Anterior cingulate cortex (tissue), 58 donors: ENCODE measurements around the gene PDCL3.
A peak's percentile ranks its signal among the peaks of the same experiment; 100 is the strongest.

ENCODE experiments used
- DNase-seq, 58 donors: peaks; one replicate each; lab custom pipeline; 2025; lab: John Stamatoyannopoulos, UW

Gene PDCL3

GRCh38 chr2:100606726-100607343, 44.0 kb downstream of the PDCL3 start:
- peak in 26 of 58 donors; percentile 13 to 64 (median 34) for DNase-seq

GRCh38 chr2:100610381-100610831, 47.6 kb downstream of the PDCL3 start:
- peak in 55 of 58 donors; percentile 26 to 87 (median 64) for DNase-seq

- no peak for DNase-seq
Measured at GRCh38 chr2:100611079-100612029, 48.6 kb downstream of the PDCL3 start.

GRCh38 chr2:100612388-100613000, 49.7 kb downstream of the PDCL3 start:
- no peak for DNase-seq

GRCh38 chr2:100613719-100614118, 50.9 kb downstream of the PDCL3 start:
- no peak for DNase-seq

- DNase-seq = no peak
Measured at GRCh38 chr2:100614455-100615000, 51.7 kb downstream of the PDCL3 start.

- peak in 2 of 58 donors; percentile 20 to 30 for DNase-seq
Measured at GRCh38 chr2:100615471-100615870, 52.7 kb downstream of the PDCL3 start.

- no peak for DNase-seq
Measured at GRCh38 chr2:100615886-100616285, 53.1 kb downstream of the PDCL3 start.

- no peak for DNase-seq
Measured at GRCh38 chr2:100616841-100617390, 54.1 kb downstream of the PDCL3 start.

- no peak for DNase-seq
Measured at GRCh38 chr2:100619951-100620350, 57.2 kb downstream of the PDCL3 start.

GRCh38 chr2:100620481-100620880, 57.7 kb downstream of the PDCL3 start:
- DNase-seq = no peak

- DNase-seq = no peak
Measured at GRCh38 chr2:100621371-100621951, 58.7 kb downstream of the PDCL3 start.

- no peak for DNase-seq
Measured at GRCh38 chr2:100623033-100623715, 60.4 kb downstream of the PDCL3 start.

- no peak for DNase-seq
Measured at GRCh38 chr2:100623930-100624329, 61.1 kb downstream of the PDCL3 start.

- no peak for DNase-seq
Measured at GRCh38 chr2:100624536-100624935, 61.7 kb downstream of the PDCL3 start.

- peak in 1 of 58 donors; percentile 47 for DNase-seq
Measured at GRCh38 chr2:100625717-100626116, 62.9 kb downstream of the PDCL3 start.
